Mesodermal cell (in vitro differentiated cells): ENCODE data around the gene PROP1.

Source experiments
- H3K27ac ChIP-seq: 2 replicates; pipeline ENCODE4 v1.7.0; 2013; ENCODE audit warnings: mild to moderate bottlenecking, low read depth, low read length, moderate library complexity; ENCODE audit not compliant: severe bottlenecking
- H3K36me3 ChIP-seq: 2 replicates; pipeline ENCODE4 v1.7.1; 2013; ENCODE audit warnings: mild to moderate bottlenecking, low read length, moderate library complexity; ENCODE audit not compliant: control insufficient read depth, insufficient read depth
- H3K4me1 ChIP-seq: one replicate; pipeline ENCODE4 v1.7.1; 2013; ENCODE audit warnings: mild to moderate bottlenecking, low read length; ENCODE audit not compliant: insufficient read depth, control insufficient read depth, poor library complexity, severe bottlenecking
- H3K4me3 ChIP-seq: 2 replicates; pipeline ENCODE4 v1.7.0; 2013; ENCODE audit warnings: low read length, control low read depth, mild to moderate bottlenecking; ENCODE audit not compliant: insufficient read depth, poor library complexity, severe bottlenecking; ENCODE audit errors: extremely low read depth
- H3K9me3 ChIP-seq: 2 replicates; pipeline ENCODE4 v1.7.1; 2013; ENCODE audit warnings: mild to moderate bottlenecking, low read length, moderate library complexity; ENCODE audit not compliant: control insufficient read depth
- WGBS, 2 experiments: methylation state at CpG; one replicate each; pipeline ENCODE4 v1.1.5; 2013; ENCODE audit warnings: missing lambda C conversion rate in 2 of 2; ENCODE audit not compliant: insufficient coverage in 2 of 2; 5-methylcytosine and 5-hydroxymethylcytosine counted together

Gene PROP1

GRCh38 chr5:177994561-177995190 lies 1.4 kb downstream of the PROP1 start:
- 85 to 90% methylated on average over 7 to 10 of the region's 10 CpGs for WGBS, 2 experiments
- H3K4me3 ChIP-seq = no peak overlapping the region
- no peak overlapping the region for H3K27ac ChIP-seq
- H3K9me3 ChIP-seq = no peaks in the 10 kb centered on the region
- H3K36me3 ChIP-seq = no peaks in the 10 kb centered on the region
- no peaks in the 10 kb centered on the region for H3K4me1 ChIP-seq

- Histone ChIP-seq H3K36me3 (no peaks in the 10 kb centered on the region), H3K9me3 (no peaks in the 10 kb centered on the region), H3K4me1 (no peaks in the 10 kb centered on the region), H3K27ac (no peak overlapping the region), H3K4me3 (no peak overlapping the region)
- 91% methylated on average over 18 to 19 of the region's 19 CpGs for WGBS, 2 experiments
Observed at GRCh38 chr5:177994063-177994462, 2.0 kb downstream of the PROP1 start.

GRCh38 chr5:177992466-177992865 lies 3.6 kb downstream of the PROP1 start:
- Histone ChIP-seq H3K27ac (no peak overlapping the region), H3K4me1 (no peaks in the 10 kb centered on the region), H3K36me3 (no peaks in the 10 kb centered on the region), H3K4me3 (no peak overlapping the region), H3K9me3 (no peaks in the 10 kb centered on the region)
- WGBS, 2 experiments = 88 to 96% methylated on average over 3 of the region's 6 CpGs

GRCh38 chr5:177988989-177989625 lies 6.9 kb downstream of the PROP1 start:
- Histone ChIP-seq H3K36me3 (no peaks in the 10 kb centered on the region), H3K4me3 (no peak overlapping the region)
- 82 to 88% methylated on average over 6 to 10 of the region's 11 CpGs for WGBS, 2 experiments

GRCh38 chr5:177987326-177987725 lies 8.7 kb downstream of the PROP1 start:
- Histone ChIP-seq H3K27ac (no peak overlapping the region), H3K4me1 (no peaks in the 10 kb centered on the region), H3K36me3 (no peaks in the 10 kb centered on the region), H3K9me3 (no peaks in the 10 kb centered on the region), H3K4me3 (no peak overlapping the region)
- WGBS, 2 experiments = 89 to 94% methylated on average over 5 to 7 of the region's 9 CpGs

More at GRCh38 chr5:177988989-177989625, 6.9 kb downstream of the PROP1 start:
- Histone ChIP-seq H3K4me1 (no peaks in the 10 kb centered on the region), H3K27ac (no peak overlapping the region), H3K9me3 (no peaks in the 10 kb centered on the region)

GRCh38 chr5:177985430-177986040 lies 10.5 kb downstream of the PROP1 start:
- Histone ChIP-seq H3K4me1 (no peaks in the 10 kb centered on the region), H3K27ac (no peak overlapping the region), H3K36me3 (no peaks in the 10 kb centered on the region), H3K4me3 (no peak overlapping the region), H3K9me3 (no peaks in the 10 kb centered on the region)
- WGBS, 2 experiments = 81 to 82% methylated on average over 36 to 41 of the region's 50 CpGs

- Histone ChIP-seq H3K9me3 (no peaks in the 10 kb centered on the region), H3K27ac (no peak overlapping the region), H3K4me1 (no peaks in the 10 kb centered on the region), H3K4me3 (no peak overlapping the region), H3K36me3 (no peaks in the 10 kb centered on the region)
- WGBS, 2 experiments = 50% methylated on average over 45 to 46 of the region's 47 CpGs
Observed at GRCh38 chr5:177984584-177985206, 11.3 kb downstream of the PROP1 start.

- Histone ChIP-seq H3K4me1 (no peaks in the 10 kb centered on the region), H3K9me3 (no peaks in the 10 kb centered on the region), H3K4me3 (no peak overlapping the region), H3K27ac (no peak overlapping the region), H3K36me3 (no peaks in the 10 kb centered on the region)
- 74 to 76% methylated on average over 43 to 46 of the region's 46 CpGs for WGBS, 2 experiments
Observed at GRCh38 chr5:177983763-177984583, 12.1 kb downstream of the PROP1 start.

- Histone ChIP-seq H3K9me3 (no peaks in the 10 kb centered on the region), H3K36me3 (no peaks in the 10 kb centered on the region), H3K4me3 (no peak overlapping the region), H3K27ac (no peak overlapping the region), H3K4me1 (no peaks in the 10 kb centered on the region)
- 88 to 90% methylated on average over 5 of the region's 5 CpGs for WGBS, 2 experiments
Observed at GRCh38 chr5:177982956-177983355, 13.1 kb downstream of the PROP1 start.

GRCh38 chr5:177982072-177982727 lies 13.8 kb downstream of the PROP1 start:
- no peaks in the 10 kb centered on the region for H3K36me3 ChIP-seq
- no peaks in the 10 kb centered on the region for H3K9me3 ChIP-seq
- 32 to 45% methylated on average over 11 to 15 of the region's 17 CpGs for WGBS, 2 experiments
- no peaks in the 10 kb centered on the region for H3K4me1 ChIP-seq
- no peak overlapping the region for H3K27ac ChIP-seq
- no peak overlapping the region for H3K4me3 ChIP-seq
